ENCODE results near the gene FBXL2. TPM values are rescaled to one million over a fixed set of nuclear protein-coding genes. Genes with fewer than 3 reads are reported as not detected.

FBXL2 gene
- total RNA-seq, 1 donor from 2014 or later: 5.9 TPM

- intact Hi-C loops (cut with DNase I): no loop called here
- Histone ChIP-seq H3K36me3 (peaks cover 0 to 42% of the 10 kb centered on the region in 2 donors), H3K9me3 (no peaks in the 10 kb centered on the region), H3K27ac (no peak overlapping the region), H3K4me1 (peaks cover 7% of the 10 kb centered on the region), H3K27me3 (no peaks in the 10 kb centered on the region), H3K4me3 (no peak overlapping the region)
- TF ChIP-seq, protein P1, sequence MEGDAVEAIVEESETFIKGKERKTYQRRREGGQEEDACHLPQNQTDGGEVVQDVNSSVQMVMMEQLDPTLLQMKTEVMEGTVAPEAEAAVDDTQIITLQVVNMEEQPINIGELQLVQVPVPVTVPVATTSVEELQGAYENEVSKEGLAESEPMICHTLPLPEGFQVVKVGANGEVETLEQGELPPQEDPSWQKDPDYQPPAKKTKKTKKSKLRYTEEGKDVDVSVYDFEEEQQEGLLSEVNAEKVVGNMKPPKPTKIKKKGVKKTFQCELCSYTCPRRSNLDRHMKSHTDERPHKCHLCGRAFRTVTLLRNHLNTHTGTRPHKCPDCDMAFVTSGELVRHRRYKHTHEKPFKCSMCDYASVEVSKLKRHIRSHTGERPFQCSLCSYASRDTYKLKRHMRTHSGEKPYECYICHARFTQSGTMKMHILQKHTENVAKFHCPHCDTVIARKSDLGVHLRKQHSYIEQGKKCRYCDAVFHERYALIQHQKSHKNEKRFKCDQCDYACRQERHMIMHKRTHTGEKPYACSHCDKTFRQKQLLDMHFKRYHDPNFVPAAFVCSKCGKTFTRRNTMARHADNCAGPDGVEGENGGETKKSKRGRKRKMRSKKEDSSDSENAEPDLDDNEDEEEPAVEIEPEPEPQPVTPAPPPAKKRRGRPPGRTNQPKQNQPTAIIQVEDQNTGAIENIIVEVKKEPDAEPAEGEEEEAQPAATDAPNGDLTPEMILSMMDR (IDR thresholded peaks at IDR 0.05): no peak
- TF ChIP-seq POLR2AphosphoS5 (IDR thresholded peaks at IDR 0.05; ENCODE audit: insufficient read depth in 1 of 2, low read depth in 1 of 2): no peak
- no peak for TF ChIP-seq POLR2A (IDR thresholded peaks at IDR 0.05)
- no peak for DNase-seq (ENCODE audit: extremely low spot score in 2 of 2)
These were observed 111.3 kb downstream of the FBXL2 start for GRCh38 chr3:33388374-33389100.

- TF ChIP-seq POLR2A (IDR thresholded peaks at IDR 0.05) (no peak), POLR2AphosphoS5 (IDR thresholded peaks at IDR 0.05; ENCODE audit: insufficient read depth in 1 of 2, low read depth in 1 of 2) (no peak)
- TF ChIP-seq, protein P1 (IDR thresholded peaks at IDR 0.05): no peak
- H3K9me3 ChIP-seq: no peaks in the 10 kb centered on the region
- peaks cover 0 to 39% of the 10 kb centered on the region in 2 donors for H3K36me3 ChIP-seq
- no peak for DNase-seq (ENCODE audit: extremely low spot score in 2 of 2)
- no peak overlapping the region for H3K4me3 ChIP-seq
- no peak overlapping the region for H3K27ac ChIP-seq
- intact Hi-C loops (cut with DNase I): no loop called here
- H3K4me1 ChIP-seq: peaks cover 7% of the 10 kb centered on the region
- no peaks in the 10 kb centered on the region for H3K27me3 ChIP-seq
These were observed 112.7 kb downstream of the FBXL2 start for GRCh38 chr3:33389908-33390307.

DNA sequence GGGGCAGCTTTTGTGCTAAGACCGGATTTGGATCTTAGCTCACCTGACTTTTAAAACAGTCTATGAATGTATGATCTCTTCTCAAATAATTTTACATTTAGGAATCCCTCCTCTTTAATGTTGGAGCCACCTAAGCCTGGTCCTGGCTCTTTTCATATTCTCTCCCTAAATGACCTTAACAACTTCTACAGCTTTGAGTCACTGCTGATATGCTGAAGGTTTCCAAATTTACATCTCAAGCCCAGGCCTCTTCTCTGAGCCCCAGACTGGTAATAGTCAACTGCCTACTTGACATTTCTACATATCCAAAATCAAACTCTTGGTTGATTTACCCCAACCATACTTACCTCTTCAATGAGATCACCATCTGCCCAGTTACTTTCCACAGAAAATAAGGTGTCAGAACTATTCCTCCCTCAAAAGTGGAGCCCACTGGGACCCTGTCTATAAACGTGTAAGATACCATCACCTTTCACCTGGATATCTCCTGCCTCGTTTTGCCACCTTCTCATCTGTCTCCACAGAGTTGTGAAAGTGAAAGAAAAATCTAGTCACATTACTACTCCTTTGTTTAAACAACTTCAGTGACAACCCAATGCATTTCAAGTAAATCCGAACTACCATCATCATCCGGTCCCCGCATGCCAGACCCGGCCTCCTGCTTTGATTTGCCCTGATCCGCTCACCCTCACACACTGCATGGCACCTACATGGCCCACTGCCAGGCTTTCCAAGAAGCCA, 114.2 kb downstream of the FBXL2 start:
- Histone ChIP-seq H3K9me3 (no peaks in the 10 kb centered on the region), H3K36me3 (peaks cover 0 to 44% of the 10 kb centered on the region in 2 donors)

DNA sequence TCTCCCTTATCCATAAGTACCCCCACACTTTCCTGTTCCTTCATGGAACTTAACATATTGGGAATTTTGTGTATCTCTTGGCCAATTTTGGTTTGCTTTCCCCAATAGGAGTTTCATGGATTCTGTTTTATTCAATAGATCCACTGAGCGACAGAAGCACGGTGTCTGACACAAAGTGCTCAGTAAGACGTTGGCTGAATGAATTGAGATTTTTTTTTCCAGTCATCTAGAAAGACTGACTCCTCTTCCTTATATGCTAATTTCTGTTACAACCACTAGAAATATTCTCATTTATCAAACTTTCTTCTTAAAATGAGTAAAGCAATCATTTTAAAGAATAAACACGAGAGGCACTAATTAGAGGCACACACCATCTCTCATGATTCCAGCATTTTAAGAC, 114.9 kb downstream of the FBXL2 start:
- Histone ChIP-seq H3K4me1 (peaks cover 7% of the 10 kb centered on the region), H3K27ac (no peak overlapping the region), H3K36me3 (peaks cover 0 to 45% of the 10 kb centered on the region in 2 donors), H3K9me3 (no peaks in the 10 kb centered on the region), H3K4me3 (no peak overlapping the region), H3K27me3 (no peaks in the 10 kb centered on the region)
- TF ChIP-seq POLR2AphosphoS5 (IDR thresholded peaks at IDR 0.05; ENCODE audit: insufficient read depth in 1 of 2, low read depth in 1 of 2) (no peak), POLR2A (IDR thresholded peaks at IDR 0.05) (no peak)
- TF ChIP-seq, protein P1 (IDR thresholded peaks at IDR 0.05): no peak
- no peak for DNase-seq (ENCODE audit: extremely low spot score in 2 of 2)
- intact Hi-C loops (cut with DNase I): no loop called here

More for the DNA sequence above, 114.2 kb downstream of the FBXL2 start:
- intact Hi-C loops (cut with DNase I): no loop called here
- TF ChIP-seq, protein P1 (IDR thresholded peaks at IDR 0.05): no peak
- TF ChIP-seq POLR2A (IDR thresholded peaks at IDR 0.05): no peak
- TF ChIP-seq POLR2AphosphoS5 (IDR thresholded peaks at IDR 0.05; ENCODE audit: insufficient read depth in 1 of 2, low read depth in 1 of 2): no peak
- H3K27me3 ChIP-seq: no peaks in the 10 kb centered on the region
- no peak overlapping the region for H3K4me3 ChIP-seq
- H3K27ac ChIP-seq: no peak overlapping the region
- no peak for DNase-seq (ENCODE audit: extremely low spot score in 2 of 2)
- peaks cover 7% of the 10 kb centered on the region for H3K4me1 ChIP-seq

Measured in vagina (tissue), 2 donors.